Panc1 (cell line): ENCODE results near the gene P2RY6. TPM values are rescaled to one million over a fixed set of nuclear protein-coding genes. Genes with fewer than 3 reads are reported as not detected.

Source experiments
- ATAC-seq: fragments of 200-7000 bp; cut with Tn5 transposase; 2 replicates; pipeline ENCODE4 v1.9.1; 2020; ENCODE audit warnings: mild to moderate bottlenecking, moderate library complexity
- BruUV-seq: library from RNA; stranded (reverse); fragments of 400-500 nt; replicated peaks from 2 replicates; lab custom pipeline; 2021; lab: Mats Ljungman, UMichigan
- CTCF ChIA-PET: fragments of 300-600 bp; sonication (Branson Sonifier 250); formaldehyde crosslinking; loops from one replicate; lab custom pipeline; 2022; ENCODE audit warnings: antibody characterized with exemption; lab: Charles Lee
- POLR2A ChIA-PET: fragments of 300-600 bp; sonication (Branson Sonifier 250); formaldehyde crosslinking; loops from one replicate; lab custom pipeline; 2022; ENCODE audit warnings: antibody characterized with exemption; lab: Charles Lee
- DNase-seq: peaks from one replicate; pipeline ENCODE4 v3.0.0-alpha.2; 2010; ENCODE audit warnings: low read depth, low spot score
- H3K27ac ChIP-seq: 2 replicates; pipeline ENCODE4 v1.5.1; 2011; ENCODE audit warnings: mild to moderate bottlenecking, low read length, inconsistent platforms
- H3K27me3 ChIP-seq: fragments of 200-500 bp; sonication (Bioruptor generic); 2 replicates; pipeline ENCODE4 v1.6.0; 2014; ENCODE audit warnings: low read length, inconsistent platforms; ENCODE audit not compliant: control insufficient read depth, insufficient read depth
- H3K36me3 ChIP-seq: fragments of 200-500 bp; sonication (Bioruptor generic); 2 replicates; pipeline ENCODE4 v1.5.1; 2014; ENCODE audit warnings: inconsistent platforms, mild to moderate bottlenecking, low read length, moderate library complexity; ENCODE audit not compliant: control insufficient read depth, insufficient read depth
- H3K4me1 ChIP-seq: 2 replicates; pipeline ENCODE4 v1.5.1; 2011; ENCODE audit warnings: inconsistent platforms, mild to moderate bottlenecking, low read length, moderate library complexity; ENCODE audit not compliant: control insufficient read depth, insufficient read depth
- H3K4me3 ChIP-seq, 2 experiments: 2 replicates each; pipeline ENCODE4 v1.5.1; 2011 to 2012; ENCODE audit warnings: low read depth in 2 of 2, low read length in 2 of 2, mild to moderate bottlenecking in 2 of 2, inconsistent platforms in 1 of 2, moderate library complexity in 1 of 2
- H3K9me3 ChIP-seq: fragments of 200-500 bp; sonication (Bioruptor generic); 2 replicates; pipeline ENCODE4 v1.5.1; 2014; ENCODE audit warnings: low read depth, mild to moderate bottlenecking, inconsistent platforms, low read length, moderate library complexity; ENCODE audit not compliant: control insufficient read depth, insufficient read depth
- POLR2AphosphoS5 ChIP-seq: IDR thresholded peaks from 2 replicates; pipeline ENCODE4 v1.6.1; 2012; ENCODE audit warnings: mild to moderate bottlenecking, low read depth, low read length, moderate library complexity
- REST ChIP-seq, 2 experiments: IDR thresholded peaks; 2 replicates each; pipeline ENCODE4 v1.6.1; 2011 to 2012; ENCODE audit warnings: low read depth in 2 of 2, control low read depth in 1 of 2, low read length in 1 of 2, mild to moderate bottlenecking in 1 of 2, moderate library complexity in 1 of 2; ENCODE audit not compliant: insufficient read depth in 1 of 2
- SIN3A ChIP-seq: IDR thresholded peaks from 2 replicates; pipeline ENCODE4 v1.6.1; 2012; ENCODE audit warnings: low read depth, mild to moderate bottlenecking, low read length, moderate library complexity, borderline replicate concordance; ENCODE audit not compliant: insufficient read depth
- TCF7L2 ChIP-seq: IDR thresholded peaks from 2 replicates; pipeline ENCODE4 v1.6.1; 2011; ENCODE audit warnings: mild to moderate bottlenecking, low read depth, low read length, inconsistent platforms
- in situ Hi-C: cut with HindIII; loops from 2 replicates; pipeline ENCODE4 v1.10.0; 2016; ENCODE audit warnings: low sequenced_read_pairs, low pct_unique_long_range_greater_than_20kb
- intact Hi-C: fragments of 100-400 bp; cut with micrococcal nuclease; formaldehyde crosslinking; loops from one replicate; pipeline ENCODE4 v1.10.0; 2022; ENCODE audit not compliant: unreplicated experiment
- total RNA-seq: library from RNA; stranded (reverse); gene quantifications from one replicate; pipeline ENCODE4 v1.2.1, GENCODE V29; 2021; ENCODE audit not compliant: unreplicated experiment
- TF ChIP-seq, protein P1 (sequence below): fragments of 450-650 bp; IDR thresholded peaks from 2 replicates; pipeline ENCODE4 v1.5.1; 2017; ENCODE audit warnings: mild to moderate bottlenecking

The P2RY6 gene
- total RNA-seq, 1 experiment from 2014 or later: 0.59 TPM

DNA sequence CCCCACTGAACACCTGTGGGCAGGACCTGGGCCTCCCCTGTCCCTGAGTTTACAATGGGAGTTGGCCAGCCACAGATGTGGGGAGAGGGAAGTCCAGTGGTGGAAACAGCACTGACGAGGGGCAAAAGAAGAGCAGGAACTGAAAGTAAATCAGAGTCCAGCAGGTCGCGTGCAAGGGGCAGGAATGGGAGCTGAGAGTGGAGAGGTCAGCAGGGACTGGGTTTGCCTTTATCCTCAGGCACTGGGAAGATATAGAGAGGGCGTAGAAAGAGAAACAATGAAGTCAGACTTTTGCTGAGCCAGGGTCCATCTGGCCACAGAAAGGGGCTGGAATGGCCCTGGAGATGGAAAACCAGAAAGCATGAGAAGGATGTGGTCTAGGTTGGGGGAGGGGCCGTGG, 8.5 kb downstream of the P2RY6 start:
- ATAC-seq: no peak
- Histone ChIP-seq H3K27me3 (no peaks in the 10 kb centered on the region), H3K27ac (no peak overlapping the region), H3K4me3 (no peak overlapping the region), H3K36me3 (no peaks in the 10 kb centered on the region), H3K4me1 (no peaks in the 10 kb centered on the region), H3K9me3 (no peaks in the 10 kb centered on the region)
- POLR2A ChIA-PET: no interaction called here
- no peak for TF ChIP-seq POLR2AphosphoS5
- TF ChIP-seq REST (IDR thresholded peaks at IDR 0.05; ENCODE audit: insufficient read depth in 1 of 2, low read depth in 2 of 2, low read length in 1 of 2): no peak
- no peak for TF ChIP-seq TCF7L2
- TF ChIP-seq SIN3A: no peak
- TF ChIP-seq, protein P1, sequence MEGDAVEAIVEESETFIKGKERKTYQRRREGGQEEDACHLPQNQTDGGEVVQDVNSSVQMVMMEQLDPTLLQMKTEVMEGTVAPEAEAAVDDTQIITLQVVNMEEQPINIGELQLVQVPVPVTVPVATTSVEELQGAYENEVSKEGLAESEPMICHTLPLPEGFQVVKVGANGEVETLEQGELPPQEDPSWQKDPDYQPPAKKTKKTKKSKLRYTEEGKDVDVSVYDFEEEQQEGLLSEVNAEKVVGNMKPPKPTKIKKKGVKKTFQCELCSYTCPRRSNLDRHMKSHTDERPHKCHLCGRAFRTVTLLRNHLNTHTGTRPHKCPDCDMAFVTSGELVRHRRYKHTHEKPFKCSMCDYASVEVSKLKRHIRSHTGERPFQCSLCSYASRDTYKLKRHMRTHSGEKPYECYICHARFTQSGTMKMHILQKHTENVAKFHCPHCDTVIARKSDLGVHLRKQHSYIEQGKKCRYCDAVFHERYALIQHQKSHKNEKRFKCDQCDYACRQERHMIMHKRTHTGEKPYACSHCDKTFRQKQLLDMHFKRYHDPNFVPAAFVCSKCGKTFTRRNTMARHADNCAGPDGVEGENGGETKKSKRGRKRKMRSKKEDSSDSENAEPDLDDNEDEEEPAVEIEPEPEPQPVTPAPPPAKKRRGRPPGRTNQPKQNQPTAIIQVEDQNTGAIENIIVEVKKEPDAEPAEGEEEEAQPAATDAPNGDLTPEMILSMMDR: no peak
- intact Hi-C loops (no loop called here), in situ Hi-C loops (no loop called here)
- DNase-seq: no peak
- CTCF ChIA-PET: no interaction called here
- no TSS peak for BruUV-seq

DNA sequence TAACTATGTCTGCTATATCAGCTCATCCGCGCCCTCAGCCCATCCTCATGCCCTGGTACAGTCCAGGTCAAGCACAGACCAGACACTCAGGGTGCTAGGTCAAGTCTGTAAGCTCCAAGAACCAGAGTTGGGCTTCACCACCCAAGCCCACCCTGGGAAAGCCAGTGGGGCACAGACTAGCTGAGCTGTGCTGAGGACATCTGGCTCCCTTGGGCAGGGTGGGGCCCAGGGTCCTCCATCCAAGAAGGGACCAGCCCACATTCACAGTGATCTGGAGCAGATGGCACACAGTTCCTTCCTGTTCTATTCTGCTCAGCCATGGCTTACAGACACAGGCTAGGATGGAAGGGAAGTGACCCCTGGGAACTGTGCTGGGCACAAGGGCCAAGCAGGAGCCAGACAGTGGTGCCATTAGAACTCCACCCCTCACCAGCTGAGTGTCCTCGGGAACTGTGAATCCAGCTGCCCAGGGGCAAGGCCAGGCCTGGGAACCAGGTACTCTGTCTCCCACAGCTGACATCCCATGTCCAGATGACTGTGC, 9.1 kb downstream of the P2RY6 start:
- ChIA-PET CTCF (no interaction called here), POLR2A (no interaction called here)
- no peaks in the 10 kb centered on the region for H3K4me1 ChIP-seq
- no peaks in the 10 kb centered on the region for H3K9me3 ChIP-seq
- no peaks in the 10 kb centered on the region for H3K27me3 ChIP-seq
- intact Hi-C loops (no loop called here), in situ Hi-C loops (no loop called here)
- no TSS peak for BruUV-seq
- H3K36me3 ChIP-seq: no peaks in the 10 kb centered on the region
- no peak overlapping the region for H3K4me3 ChIP-seq
- no peak overlapping the region for H3K27ac ChIP-seq
- TF ChIP-seq POLR2AphosphoS5 (no peak), TCF7L2 (no peak), SIN3A (no peak), REST (IDR thresholded peaks at IDR 0.05; ENCODE audit: insufficient read depth in 1 of 2, low read depth in 2 of 2, low read length in 1 of 2) (no peak)
- TF ChIP-seq, protein P1: no peak
- DNase-seq: no peak
- ATAC-seq: no peak
